ENCODE data around the gene COPS8. TPM values are rescaled to one million over a fixed set of nuclear protein-coding genes. Genes with fewer than 3 reads are reported as not detected.

The COPS8 gene
- total and polyA plus RNA-seq, 8 donors: 44.4 to 78.1 (median 69.7) TPM

- Histone ChIP-seq H3K4me1 (no peaks in the 10 kb centered on the region), H3K4me3 (no peak overlapping the region), H3K27ac (peak overlapping the region in 1 of 2 donors; percentile 13), H3K27me3 (no peaks in the 10 kb centered on the region), H3K36me3 (no peaks in the 10 kb centered on the region), H3K9me3 (peaks cover 9 to 25% of the 10 kb centered on the region in 2 donors)
- intact Hi-C loops (cut with DNase I): no loop called here
- no peak for TF ChIP-seq CTCF (IDR thresholded peaks at IDR 0.05)
- ATAC-seq (no peak), DNase-seq (no peak)
Measured at GRCh38 chr2:237143118-237143517, 57.4 kb downstream of the COPS8 start.

- H3K4me1 ChIP-seq: peaks cover 0 to under 1% of the 10 kb centered on the region in 2 donors
- no peak for TF ChIP-seq CTCF (IDR thresholded peaks at IDR 0.05)
- no peak overlapping the region for H3K27ac ChIP-seq
- no peak overlapping the region for H3K4me3 ChIP-seq
- peaks cover 9 to 26% of the 10 kb centered on the region in 2 donors for H3K9me3 ChIP-seq
- H3K27me3 ChIP-seq: no peaks in the 10 kb centered on the region
- ATAC-seq: peak; percentile 20
- no peaks in the 10 kb centered on the region for H3K36me3 ChIP-seq
- intact Hi-C loops (cut with DNase I): no loop called here
- no peak for DNase-seq
Measured at GRCh38 chr2:237143676-237144440, 58.2 kb downstream of the COPS8 start.

GRCh38 chr2:237144516-237144915 is 58.8 kb downstream of the COPS8 start:
- peaks cover 9 to 26% of the 10 kb centered on the region in 2 donors for H3K9me3 ChIP-seq
- intact Hi-C loops (cut with DNase I): no loop called here
- no peak for DNase-seq
- no peak for TF ChIP-seq CTCF (IDR thresholded peaks at IDR 0.05)
- H3K36me3 ChIP-seq: no peaks in the 10 kb centered on the region
- no peak overlapping the region for H3K27ac ChIP-seq
- ATAC-seq: no peak
- H3K4me1 ChIP-seq: peaks cover 0 to 5% of the 10 kb centered on the region in 2 donors
- no peak overlapping the region for H3K4me3 ChIP-seq
- H3K27me3 ChIP-seq: no peaks in the 10 kb centered on the region

GRCh38 chr2:237147317-237147716 is 61.6 kb downstream of the COPS8 start:
- Histone ChIP-seq H3K4me1 (peaks cover 0 to 5% of the 10 kb centered on the region in 2 donors), H3K9me3 (peaks cover 9 to 26% of the 10 kb centered on the region in 2 donors), H3K4me3 (no peak overlapping the region), H3K27ac (no peak overlapping the region), H3K27me3 (no peaks in the 10 kb centered on the region), H3K36me3 (no peaks in the 10 kb centered on the region)
- intact Hi-C loops (cut with DNase I): no loop called here
- ATAC-seq: no peak
- DNase-seq: no peak
- no peak for TF ChIP-seq CTCF (IDR thresholded peaks at IDR 0.05)

- peak overlapping the region; percentile 29 to 63 for H3K27ac ChIP-seq
- TF ChIP-seq CTCF (IDR thresholded peaks at IDR 0.05): no peak
- no peaks in the 10 kb centered on the region for H3K36me3 ChIP-seq
- H3K4me3 ChIP-seq: no peak overlapping the region
- no peak for DNase-seq
- intact Hi-C loops (cut with DNase I): no loop called here
- ATAC-seq: no peak
- no peaks in the 10 kb centered on the region for H3K27me3 ChIP-seq
- peaks cover 9 to 26% of the 10 kb centered on the region in 2 donors for H3K9me3 ChIP-seq
- H3K4me1 ChIP-seq: peaks cover 0 to 5% of the 10 kb centered on the region in 2 donors
Measured at GRCh38 chr2:237148624-237149023, 62.9 kb downstream of the COPS8 start.
